Brain pericyte (primary cell): ENCODE results near the gene ZSCAN20.

ENCODE experiments used
- DNase-seq: peaks from one replicate; pipeline ENCODE4 v3.0.0-alpha.2; 2012; ENCODE audit warnings: low read depth, low spot score

Gene ZSCAN20

DNA sequence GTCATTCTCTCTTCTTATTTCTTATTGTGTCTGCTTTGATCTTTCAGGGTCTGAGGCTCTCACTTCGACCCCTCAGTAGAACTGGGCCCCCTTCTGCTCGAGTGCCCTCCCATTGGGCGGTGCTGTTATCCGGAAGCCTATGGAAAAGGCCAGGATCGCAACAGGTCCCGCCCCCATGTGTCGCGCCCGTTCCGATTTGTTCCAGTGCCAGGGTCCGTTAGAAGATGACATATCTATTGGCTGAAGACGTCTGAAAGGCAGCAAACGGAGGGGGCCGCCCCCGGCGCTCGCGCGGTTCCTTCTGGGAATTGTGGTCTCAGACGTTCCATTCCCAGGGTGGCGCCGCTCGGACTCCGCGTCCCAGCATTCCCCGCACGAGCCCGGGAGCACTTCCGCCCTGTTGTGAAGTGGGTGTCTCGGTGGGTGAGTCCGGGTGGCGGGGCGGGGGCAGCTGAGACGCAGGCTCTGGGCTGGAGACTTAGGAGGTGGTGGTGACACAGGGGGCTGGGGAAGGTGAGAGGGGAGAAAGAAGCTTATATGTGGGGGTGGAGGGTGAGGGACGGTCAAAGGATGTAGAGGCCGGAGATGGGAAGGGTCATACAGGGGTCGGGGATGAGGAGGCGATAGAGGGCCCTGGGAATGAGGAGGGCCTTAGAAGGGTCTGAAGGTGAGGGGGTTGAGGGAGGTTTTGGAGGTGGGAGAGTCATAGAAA is at the start of gene ZSCAN20:
Gene ZSCAN20 (plus strand): TSS at position 377 of the 712 bp plus-strand sequence. CDS start 6,644 bp downstream, outside the sequence.
- peak; percentile 87 for DNase-seq

GRCh38 chr1:33424205-33424604 is 48.2 kb upstream of the ZSCAN20 start:
- DNase-seq = no peak

GRCh38 chr1:33424610-33425009 is 47.8 kb upstream of the ZSCAN20 start:
- no peak for DNase-seq

GRCh38 chr1:33425900-33426299 is 46.5 kb upstream of the ZSCAN20 start:
- no peak for DNase-seq

GRCh38 chr1:33426916-33427315 is 45.5 kb upstream of the ZSCAN20 start:
- DNase-seq = no peak

- no peak for DNase-seq
Observed at GRCh38 chr1:33428661-33429060, 43.8 kb upstream of the ZSCAN20 start.

GRCh38 chr1:33429332-33429731 is 43.1 kb upstream of the ZSCAN20 start:
- no peak for DNase-seq

- no peak for DNase-seq
Observed at GRCh38 chr1:33429856-33430691, 42.4 kb upstream of the ZSCAN20 start.

DNA sequence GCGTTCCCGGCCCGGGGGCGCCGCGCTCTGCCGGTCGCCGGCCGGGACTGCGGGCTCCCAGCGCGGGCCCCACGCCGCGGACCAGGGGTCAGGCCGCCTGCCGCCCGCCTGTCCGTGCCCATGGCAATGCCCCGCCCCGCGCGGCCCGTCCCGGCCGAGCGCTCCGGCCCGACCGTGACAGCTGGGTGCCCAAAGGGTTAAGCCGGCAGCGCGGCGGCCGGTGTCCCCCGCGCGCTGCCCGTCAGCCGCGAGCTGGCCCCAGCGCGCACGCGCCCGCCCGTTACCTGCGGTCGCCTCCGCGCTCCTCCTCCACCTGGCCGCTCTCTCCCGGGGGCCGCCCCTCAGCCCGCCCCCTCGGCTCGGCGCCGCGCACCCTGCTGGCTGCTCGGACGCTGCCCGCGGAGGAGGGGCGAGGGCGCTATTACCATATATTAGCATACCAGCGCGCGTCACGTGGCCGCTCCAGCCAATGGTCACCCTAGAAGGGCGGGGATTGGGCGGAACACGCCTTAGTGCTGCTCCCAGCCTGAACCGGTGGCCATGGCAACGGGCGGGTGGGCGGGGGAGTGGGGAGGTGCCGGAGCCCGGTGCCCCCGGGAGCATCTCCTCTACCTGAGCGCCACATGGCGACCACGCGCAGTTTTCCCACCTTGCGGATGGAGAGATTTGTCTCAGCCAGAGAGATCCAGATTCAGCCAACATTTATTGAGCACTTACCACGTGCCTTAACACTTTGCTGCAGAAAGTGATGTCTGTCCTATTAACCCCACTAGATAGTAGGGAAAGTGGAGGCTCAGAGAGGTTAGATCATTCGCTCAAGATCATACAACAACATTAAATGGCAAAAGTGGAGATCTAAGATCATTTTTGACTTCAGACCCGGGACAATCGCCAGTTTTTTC is 41.5 kb upstream of the ZSCAN20 start, which contains the start of gene PHC2:
Gene PHC2 (minus strand): TSS at position 404 of the 902 bp plus-strand sequence. CDS start 55,556 bp downstream, outside the sequence.
- DNase-seq = peak; percentile 79

GRCh38 chr1:33433509-33434362 is 38.7 kb upstream of the ZSCAN20 start:
- peak; percentile 91 for DNase-seq

GRCh38 chr1:33434363-33434750 is 38.1 kb upstream of the ZSCAN20 start:
- DNase-seq = no peak

DNA sequence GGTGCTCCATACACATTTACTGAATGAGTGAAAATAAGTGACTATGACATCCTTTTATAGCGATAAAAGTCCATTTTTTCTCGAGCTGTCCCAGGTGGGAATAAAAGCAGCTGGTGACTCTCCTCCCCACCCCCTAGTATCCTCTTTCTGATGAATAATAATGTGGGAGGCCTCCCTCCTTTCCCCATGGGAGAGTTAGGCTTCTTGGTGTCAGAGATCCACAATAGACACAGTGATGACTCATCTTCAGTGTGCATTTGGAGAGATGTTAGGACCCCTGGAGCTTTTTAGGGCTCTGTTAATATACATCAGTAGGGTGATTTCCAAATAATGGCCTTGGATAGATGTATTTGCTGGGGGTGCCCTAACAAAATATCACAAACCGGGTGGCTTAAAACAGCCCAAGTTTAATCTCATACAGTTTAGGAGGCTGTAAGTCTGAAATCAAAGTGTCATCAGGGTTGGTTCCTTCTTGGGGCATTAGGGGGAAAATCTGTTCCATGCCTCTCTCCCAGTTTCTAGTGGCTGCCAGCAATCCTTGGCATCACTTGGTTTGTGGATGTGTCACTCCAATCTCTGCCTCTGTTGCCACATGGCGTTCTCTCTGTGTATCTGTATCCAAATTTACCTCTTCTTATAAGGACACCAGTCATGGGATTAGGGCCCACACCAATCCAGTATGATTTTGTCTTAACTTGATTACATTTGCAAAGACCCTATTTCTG is 37.2 kb upstream of the ZSCAN20 start:
- DNase-seq = peak; percentile 68

DNA sequence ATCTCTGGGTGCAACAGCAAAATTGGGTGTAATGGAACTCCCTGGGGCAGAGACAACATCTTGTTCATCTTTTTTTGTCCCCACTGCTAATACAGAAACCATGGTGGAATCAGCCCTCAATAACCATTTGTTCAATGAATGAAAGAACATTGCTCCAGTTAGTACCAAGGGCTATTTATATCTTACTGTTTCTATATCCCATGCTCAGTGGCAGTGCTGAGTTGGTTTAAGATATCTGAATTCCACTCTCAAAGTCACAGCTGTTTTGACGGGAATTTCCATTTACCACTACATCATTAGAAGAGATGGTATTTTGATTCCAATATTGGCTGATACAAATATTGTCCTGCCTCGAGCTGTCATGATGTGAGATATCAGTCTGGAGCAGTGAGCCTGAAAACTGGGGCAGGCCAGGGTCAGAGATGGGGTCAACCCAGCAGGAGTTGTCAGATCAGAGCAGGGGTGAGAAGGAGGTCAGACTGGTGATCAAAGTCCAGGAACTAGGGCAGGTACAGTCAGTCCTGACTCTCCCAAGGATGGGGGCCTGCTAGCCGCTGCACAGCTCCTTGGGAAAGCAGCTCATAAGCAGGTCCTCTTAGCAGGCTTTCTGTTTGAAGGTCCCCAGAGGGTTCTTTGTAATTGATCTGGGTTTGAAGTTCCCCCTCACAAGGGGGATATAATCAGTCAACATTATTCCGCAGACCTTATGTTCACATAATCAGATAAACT is 35.7 kb upstream of the ZSCAN20 start:
- no peak for DNase-seq

GRCh38 chr1:33438364-33439160 is 33.9 kb upstream of the ZSCAN20 start:
- DNase-seq = no peak

DNA sequence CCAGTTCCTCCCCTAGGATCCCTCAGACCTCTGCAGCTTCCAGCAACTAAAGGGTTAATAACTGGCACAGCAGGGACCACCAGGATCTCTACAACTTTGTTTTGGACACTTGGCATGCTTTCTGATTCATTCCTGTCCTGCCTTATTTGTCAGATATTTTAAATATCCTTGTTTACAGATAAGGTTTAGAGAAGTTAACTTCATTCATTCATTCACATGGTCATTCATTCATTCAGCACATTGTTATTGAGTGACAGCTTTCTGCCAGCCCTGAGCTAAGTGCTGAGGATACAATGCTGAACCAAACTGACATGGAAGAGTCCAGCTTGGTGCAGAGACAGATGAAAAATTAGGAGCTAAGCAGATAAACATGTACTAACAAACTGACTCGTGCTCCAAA is 32.8 kb upstream of the ZSCAN20 start:
- no peak for DNase-seq

- no peak for DNase-seq
Observed at GRCh38 chr1:33441088-33441745, 31.2 kb upstream of the ZSCAN20 start.

GRCh38 chr1:33442141-33442540 is 30.3 kb upstream of the ZSCAN20 start:
- DNase-seq = no peak

DNA sequence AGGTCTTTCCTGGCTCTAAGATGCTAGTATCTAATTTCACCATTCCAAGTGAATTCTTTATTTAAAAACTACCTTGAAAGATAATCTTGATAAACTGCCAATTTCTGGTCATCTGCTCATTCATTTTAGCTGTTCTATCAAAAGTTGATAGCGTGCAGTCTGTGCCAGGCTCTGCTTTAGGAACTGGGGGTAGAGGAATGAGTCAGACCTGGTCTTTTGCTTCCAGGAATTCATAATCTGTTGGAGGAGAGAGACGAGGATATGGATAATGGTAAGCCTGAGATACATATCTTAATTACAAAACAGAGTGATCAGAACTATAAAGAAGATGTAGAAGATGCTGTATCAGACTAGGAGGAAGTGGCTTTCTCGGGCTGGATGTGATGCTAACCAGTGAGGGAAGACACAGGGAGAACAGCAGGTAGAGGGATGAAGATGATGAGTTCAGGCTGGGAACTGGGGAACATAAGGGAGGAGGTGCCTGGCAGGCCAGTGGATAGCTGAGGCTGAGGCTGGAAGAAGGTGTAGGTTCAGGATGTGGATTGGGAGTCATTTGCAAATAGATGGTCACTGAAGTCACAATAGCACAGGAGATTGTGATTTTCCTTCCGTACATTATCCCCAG is 29.3 kb upstream of the ZSCAN20 start:
- DNase-seq = no peak
